ENCODE measurements around the gene WFIKKN2. TPM values are rescaled to one million over a fixed set of nuclear protein-coding genes. Genes with fewer than 3 reads are reported as not detected.

The WFIKKN2 gene
- total and polyA plus RNA-seq, 10 of the 15 experiments (the other 5 are each of a cell fraction or from before 2014, with no cell fraction given), result 0.06 TPM; not detected in 9

- Histone ChIP-seq H3K9me3 (replicated peaks; ENCODE audit: control insufficient read depth, insufficient read depth, low read length) (no peaks in the 10 kb centered on the region), H3K27me3 (replicated peaks in 1 of 2; ENCODE audit: control insufficient read depth in 2 of 2, insufficient read depth in 2 of 2, low read length in 1 of 2) (no peaks in the 10 kb centered on the region), H4K20me1 (ENCODE audit: control insufficient read depth, insufficient read depth) (no peaks in the 10 kb centered on the region), H3K36me3 (ENCODE audit: control insufficient read depth in 2 of 2, insufficient read depth in 2 of 2, low read length in 1 of 2) (no peaks in the 10 kb centered on the region), H3K4me2 (ENCODE audit: control insufficient read depth, insufficient read depth) (no peak overlapping the region), H3K4me1 (ENCODE audit: control insufficient read depth, insufficient read depth, low read length) (no peaks in the 10 kb centered on the region), H3K79me2 (ENCODE audit: control insufficient read depth, insufficient read depth, low read length) (no peaks in the 10 kb centered on the region), H3K4me3 (no peak overlapping the region), H2AFZ (ENCODE audit: control insufficient read depth, low read depth, low read length) (no peak overlapping the region), H3K27ac (ENCODE audit: control insufficient read depth, insufficient read depth) (no peak overlapping the region), H3K9ac (ENCODE audit: control insufficient read depth, insufficient read depth, low read length) (no peak overlapping the region)
- ChIA-PET SMC1A (ENCODE audit: uncharacterized antibody, unreplicated experiment) (no interaction called here), POLR2A (interaction anchor here (0.9 kb wide), 1 partner anchor 24 kb away, joined by 4 read pairs; no protein-coding TSS in a partner anchor), CTCF (interaction anchor here (0.5 to 1.6 kb wide), 5 partner anchors 43 to 285 kb away, joined by 3 to 4 read pairs (median 3); no protein-coding TSS in a partner anchor), RAD21 (ENCODE audit: unreplicated experiment) (no interaction called here)
- no peak for TF ChIP-seq TBL1XR1 (IDR thresholded peaks at IDR 0.05; ENCODE audit: low read depth, low read length)
- TF ChIP-seq HSF1 (IDR thresholded peaks at IDR 0.05; ENCODE audit: low read depth, low read length), result no peak
- TF ChIP-seq SMAD5 (IDR thresholded peaks at IDR 0.05; ENCODE audit: low read depth), result no peak
- TF ChIP-seq MTA3 (IDR thresholded peaks at IDR 0.05; ENCODE audit: borderline replicate concordance, low read length), result no peak
- TF ChIP-seq CTCF (IDR thresholded peaks at IDR 0.05 in 2 of 3, conservative IDR thresholded peaks at IDR 0.05 in 1 of 3; ENCODE audit: control insufficient read depth in 2 of 3, extremely low read depth in 1 of 3, insufficient read depth in 1 of 3, low read depth in 3 of 3, low read length in 3 of 3), result peak in 1 of 3 experiments; percentile 6; a peak in 1 of 6 replicates
- TF ChIP-seq HDAC6 (IDR thresholded peaks at IDR 0.05; ENCODE audit: unreplicated experiment), result no peak
- TF ChIP-seq SREBF1 (IDR thresholded peaks at IDR 0.05; ENCODE audit: low read length), result no peak
- 47% methylated on average over 11 of the region's 11 CpGs for WGBS (ENCODE audit: insufficient coverage, insufficient replicate concordance, low lambda C conversion rate, missing lambda C conversion rate)
- ATAC-seq (no peak), DNase-seq (ENCODE audit: low read depth, low spot score) (no peak), FAIRE-seq (no peak)
- in situ Hi-C loops (cut with MboI) (no loop called here), intact Hi-C loops (cut with micrococcal nuclease; ENCODE audit: unreplicated experiment) (no loop called here)
- BruUV-seq (replicated peaks), result no TSS peak
Measured at GRCh38 chr17:50806141-50806643, 29.2 kb upstream of the WFIKKN2 start.

All from GM12878 (cell line).